HG02763 (cell line): ENCODE measurements around the gene GET4.

ENCODE experiments used
- ATAC-seq: cut with Tn5 transposase; IDR thresholded peaks from one replicate; pipeline ENCODE4 v1.9.1; 2021; ENCODE audit warnings: mild to moderate bottlenecking, moderate library complexity; ENCODE audit not compliant: unreplicated experiment

Gene GET4

GRCh38 chr7:924541-925231 lies 48.3 kb downstream of the GET4 start:
- peak; percentile 40 for ATAC-seq

- no peak for ATAC-seq
These were observed 49.2 kb downstream of the GET4 start for GRCh38 chr7:925601-926000.

DNA sequence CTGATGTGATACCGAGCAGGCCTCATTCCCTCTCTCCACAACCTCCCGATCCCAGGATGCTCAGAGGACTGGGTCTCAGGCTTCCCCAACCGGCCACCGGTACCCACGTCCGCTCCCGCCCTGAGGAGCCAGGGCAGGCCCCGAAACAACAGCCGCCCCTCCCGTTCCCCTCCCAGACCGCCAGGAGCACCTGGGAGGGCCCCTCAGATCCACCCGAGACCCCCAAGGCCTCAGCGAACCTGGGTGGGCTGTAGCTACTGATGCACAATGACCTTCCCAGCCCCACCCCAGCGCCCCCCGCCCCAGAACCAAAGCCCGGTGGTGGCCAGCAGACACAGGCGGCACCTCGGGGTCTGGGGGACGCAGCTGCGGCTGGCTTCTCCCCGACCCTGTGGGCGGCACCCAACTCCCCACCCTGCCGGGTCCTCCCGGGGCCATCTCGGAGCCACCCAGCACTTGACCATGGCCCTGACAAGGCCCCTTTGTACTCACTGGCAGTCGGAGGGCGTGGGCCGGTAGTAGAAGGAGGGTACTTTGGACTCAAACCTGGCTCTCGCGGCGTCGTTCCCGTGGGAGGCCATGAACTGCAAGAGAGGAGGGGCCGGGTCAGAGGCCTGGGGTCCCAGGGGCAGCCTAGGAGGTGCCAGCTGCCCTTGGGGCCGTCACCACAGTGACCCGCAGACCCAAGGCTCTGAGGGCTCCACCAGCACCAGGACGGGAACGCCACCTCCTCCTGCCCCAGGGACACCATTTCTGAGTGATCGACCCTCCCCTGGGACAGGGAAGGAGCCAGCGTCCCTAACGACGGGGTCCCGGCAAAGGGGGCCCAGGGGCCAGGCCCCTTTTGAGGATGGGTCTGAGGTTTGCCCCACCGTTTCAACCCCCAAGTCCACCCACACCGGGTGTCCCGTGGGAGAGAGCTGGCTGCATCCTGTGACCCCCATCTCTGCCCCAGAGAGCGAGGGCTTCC lies 50.0 kb downstream of the GET4 start:
- ATAC-seq = no peak

GRCh38 chr7:927031-927671 lies 50.8 kb downstream of the GET4 start:
- ATAC-seq = no peak

- no peak for ATAC-seq
These were observed 53.0 kb downstream of the GET4 start for GRCh38 chr7:929311-929711.

DNA sequence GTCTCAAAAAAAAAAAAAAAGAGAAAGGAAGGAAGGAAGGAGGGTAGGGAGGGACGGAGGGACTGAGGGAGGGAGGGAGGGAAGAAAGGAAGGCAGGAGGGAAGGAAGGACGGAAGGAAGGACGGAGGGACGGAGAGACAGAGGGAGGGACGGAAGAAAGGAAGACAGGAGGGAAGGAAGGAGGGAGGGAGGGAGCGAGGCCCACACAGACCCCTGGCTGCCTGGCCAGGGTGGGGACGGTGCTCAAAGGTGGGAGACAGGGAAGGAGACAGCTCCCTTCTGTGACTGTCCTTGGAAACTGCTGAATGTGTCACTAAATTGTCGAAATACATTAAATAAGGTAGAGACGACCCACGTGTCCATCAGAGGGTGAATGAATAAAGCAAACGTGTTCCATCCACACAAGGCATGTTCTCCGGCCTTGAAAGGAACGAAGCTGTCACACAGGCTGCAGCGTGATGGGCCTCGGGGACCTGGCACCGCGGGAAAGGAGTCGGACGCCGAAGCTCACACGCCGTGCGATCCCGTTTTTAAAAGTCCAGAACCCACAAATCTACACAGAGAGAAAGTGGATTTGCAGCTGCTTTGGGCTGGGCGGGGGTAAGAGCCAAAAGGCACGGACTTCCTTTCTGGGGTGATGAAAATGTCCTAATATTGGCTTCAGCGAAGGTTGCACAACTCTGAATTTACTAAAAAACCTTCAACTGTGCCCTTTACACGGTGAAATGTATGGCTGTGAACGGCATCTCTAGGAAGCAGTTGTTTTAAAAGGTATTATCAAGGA lies 54.8 kb downstream of the GET4 start:
- no peak for ATAC-seq

DNA sequence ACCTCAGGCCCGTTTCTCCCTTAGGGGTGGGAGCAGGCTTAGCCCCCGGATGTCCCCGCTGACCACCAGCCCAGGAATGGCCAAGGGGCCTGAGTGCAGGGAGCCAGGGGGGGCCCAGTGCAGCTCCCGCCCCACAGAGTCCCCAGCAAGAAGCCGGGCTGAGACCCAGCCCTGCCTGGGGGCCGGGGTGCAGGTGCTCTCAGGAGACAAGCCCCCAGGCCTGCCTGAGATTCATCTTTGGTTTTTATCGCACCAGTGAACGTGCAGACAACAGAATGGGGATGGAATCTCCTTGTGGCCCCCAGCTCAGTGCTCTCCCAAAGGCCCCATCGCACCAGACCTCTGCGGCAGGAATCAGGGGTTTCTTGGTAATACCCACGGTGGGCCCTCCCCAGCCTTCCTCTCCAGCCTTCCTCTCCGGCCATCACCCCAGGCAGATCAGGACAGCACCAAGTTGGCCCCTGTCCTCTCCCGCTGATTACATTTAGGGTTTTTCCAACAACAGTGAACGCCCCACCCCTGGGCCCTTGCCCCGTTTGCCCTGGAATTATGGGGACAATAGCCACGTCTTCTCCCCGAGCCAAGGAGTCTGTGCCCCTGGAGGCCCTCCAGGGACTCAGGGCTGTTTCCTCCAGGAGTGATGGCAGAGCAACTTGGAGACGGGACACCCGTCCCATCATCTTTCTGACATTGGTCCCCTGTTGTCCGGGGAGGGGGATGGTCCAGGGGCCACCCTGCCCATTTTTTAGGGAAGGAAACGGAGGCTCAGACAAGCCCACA lies 55.7 kb downstream of the GET4 start:
- no peak for ATAC-seq

- no peak for ATAC-seq
These were observed 56.3 kb downstream of the GET4 start for GRCh38 chr7:932651-932975.

DNA sequence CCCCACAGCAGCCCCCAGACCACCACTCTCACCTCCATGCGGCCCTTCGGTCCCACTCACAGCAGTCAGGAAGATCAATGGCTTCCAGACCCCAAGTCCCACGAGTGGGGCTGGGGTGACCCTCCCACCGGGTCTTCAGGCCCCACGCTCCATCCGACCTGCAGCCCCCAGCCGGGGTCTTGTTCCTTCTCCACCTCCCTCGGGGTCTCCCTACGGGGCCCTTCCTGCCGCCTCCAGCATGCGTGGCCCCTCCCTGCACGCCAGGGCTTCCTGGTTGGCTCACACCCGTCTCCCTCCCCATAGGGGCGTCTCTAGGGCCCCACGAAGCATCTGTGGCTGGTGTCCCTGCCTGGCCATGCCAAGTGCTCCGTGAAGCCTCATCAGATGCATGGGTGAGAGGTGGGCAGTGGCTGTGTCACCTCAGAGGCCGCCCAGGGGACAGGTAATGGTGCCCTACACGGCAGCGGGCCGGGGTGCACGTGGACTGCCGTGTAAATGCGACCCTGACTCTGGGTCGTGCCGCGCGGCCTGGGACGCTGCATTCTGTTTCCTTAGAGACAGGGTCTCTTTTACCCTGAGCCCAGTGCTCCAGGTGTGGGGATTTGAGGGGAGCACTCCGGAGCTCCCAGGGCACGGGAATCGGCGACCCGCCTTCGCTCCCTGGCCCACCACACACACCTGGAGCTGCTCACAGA lies 58.3 kb downstream of the GET4 start:
- ATAC-seq = no peak

DNA sequence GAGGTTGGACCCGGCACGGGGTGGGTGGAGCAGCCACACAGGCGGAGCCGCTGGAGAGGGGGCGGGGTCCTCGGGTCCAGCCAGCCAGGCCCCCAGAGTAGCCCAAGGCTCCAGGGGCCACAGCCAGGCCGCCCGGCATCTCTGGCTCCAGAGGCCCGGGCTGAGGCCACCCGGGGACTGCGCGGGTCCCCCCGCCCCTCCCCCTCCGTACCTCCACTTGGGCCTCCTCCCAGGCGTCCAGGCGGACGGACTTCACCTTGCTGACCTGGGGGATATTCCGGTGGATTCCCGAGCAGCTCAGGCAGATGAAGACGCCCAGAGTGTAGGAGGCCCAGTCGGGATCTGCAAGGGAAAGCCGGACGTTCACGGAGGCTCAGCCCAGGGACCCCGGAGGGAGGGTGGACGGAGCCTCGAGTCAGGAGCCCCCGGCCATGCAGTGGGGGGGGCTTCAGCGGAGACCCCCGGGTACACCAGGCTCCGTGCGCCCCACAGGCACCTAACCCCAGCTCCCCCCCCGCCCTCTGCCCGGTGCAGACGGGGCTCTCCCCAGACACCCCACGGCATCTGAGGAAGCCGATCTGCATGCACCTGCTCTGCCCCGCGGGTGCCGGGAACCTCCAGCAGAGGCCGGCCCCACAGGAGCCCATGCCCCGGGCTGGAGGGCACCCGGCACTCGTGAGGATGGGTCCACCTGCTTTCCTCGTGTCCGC lies 59.0 kb downstream of the GET4 start:
- ATAC-seq = no peak

- ATAC-seq = no peak
These were observed 59.6 kb downstream of the GET4 start for GRCh38 chr7:935874-936385.

- ATAC-seq = peak; percentile 69
These were observed 60.2 kb downstream of the GET4 start for GRCh38 chr7:936386-937054.

GRCh38 chr7:937856-938484 lies 61.6 kb downstream of the GET4 start:
- ATAC-seq = no peak

DNA sequence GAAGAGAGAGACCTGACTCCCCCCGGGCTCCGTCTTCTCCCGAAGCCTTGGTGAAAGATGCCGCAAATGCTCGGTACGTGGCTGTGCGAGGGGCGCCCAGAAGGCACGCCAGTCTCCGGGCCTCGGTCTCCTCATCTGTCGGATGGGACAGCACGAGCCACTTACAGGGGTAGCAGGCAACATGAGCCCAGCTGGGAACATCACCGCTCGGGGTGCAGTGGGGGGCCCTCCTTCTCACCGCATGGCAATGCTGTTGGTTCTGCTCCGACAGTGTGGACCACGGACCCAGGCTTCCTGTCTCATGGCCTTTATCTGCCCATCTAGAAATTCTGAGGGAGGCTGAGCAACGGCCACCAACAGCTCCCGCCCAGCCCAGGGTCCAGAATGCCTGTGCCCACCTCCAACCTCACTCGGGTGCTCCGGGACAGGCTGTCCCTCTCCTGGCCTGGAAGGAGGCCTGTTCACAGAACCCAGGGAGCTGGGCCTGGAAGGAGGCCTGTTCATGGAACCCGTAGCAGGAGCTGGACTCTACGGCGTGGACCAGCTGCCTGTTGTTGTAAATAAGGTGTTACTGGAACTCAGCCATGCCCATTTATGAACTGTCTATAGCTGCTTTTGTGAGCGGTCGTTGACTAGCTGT lies 62.3 kb downstream of the GET4 start:
- no peak for ATAC-seq

DNA sequence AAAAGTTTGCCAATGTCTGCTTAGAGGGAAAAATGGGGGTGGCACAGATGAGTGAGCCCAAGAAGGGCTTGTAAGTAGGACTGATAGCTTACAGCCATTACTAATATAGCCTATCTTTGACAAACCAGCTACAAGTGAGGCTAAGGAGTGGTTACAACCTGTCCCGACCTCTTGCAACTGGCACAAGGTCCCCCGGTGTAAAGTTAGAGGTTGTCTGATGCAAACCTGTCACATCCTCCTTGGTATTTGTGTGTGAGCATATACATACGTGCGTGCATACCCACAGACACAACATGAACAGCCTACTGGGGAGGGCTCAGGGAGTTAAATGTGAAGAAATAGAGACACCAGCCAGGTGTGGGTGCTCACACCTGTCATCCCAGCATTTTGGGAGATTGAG lies 63.5 kb downstream of the GET4 start:
- no peak for ATAC-seq

DNA sequence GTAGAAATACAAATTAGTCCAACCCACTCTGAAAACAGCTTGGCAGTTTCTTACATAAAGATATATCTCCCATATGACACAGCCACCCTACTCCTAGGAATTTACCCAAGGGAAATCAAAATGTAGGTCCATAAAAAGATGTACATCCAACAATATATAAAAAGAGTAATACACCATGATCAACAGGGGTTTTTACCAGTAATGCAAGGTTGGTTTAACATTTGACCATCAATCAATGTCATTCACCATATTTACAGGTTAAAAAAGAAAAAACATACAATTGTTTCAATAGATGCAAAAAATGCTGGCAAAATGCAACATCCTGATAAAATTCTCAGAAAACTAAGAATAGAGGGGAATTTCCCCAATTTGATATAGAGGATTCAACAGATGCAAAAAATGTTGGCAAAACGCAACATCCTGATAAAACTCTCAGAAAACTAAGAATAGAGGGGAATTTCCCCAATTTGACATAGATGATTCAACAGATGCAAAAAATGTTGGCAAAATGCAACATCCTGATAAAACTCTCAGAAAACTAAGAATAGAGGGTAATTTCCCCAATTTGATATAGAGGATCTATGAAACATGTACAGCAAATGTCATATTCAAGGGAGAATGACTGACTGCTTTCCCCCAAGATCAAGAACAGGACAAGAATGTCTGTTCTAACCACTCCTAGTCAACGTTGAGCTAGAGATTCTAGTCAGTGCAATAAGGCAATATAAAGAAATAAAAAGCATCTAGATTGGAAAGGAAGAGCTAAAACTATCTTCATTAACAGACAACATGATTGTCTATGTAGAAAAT lies 64.5 kb downstream of the GET4 start:
- ATAC-seq = no peak
